ENCODE data around the gene MPP2.
"Not testable (repeated sequence)": the region's sequence is repeated elsewhere in the genome, so short reads cannot be mapped to it uniquely, and the experiment has no call there.

The MPP2 gene

DNA sequence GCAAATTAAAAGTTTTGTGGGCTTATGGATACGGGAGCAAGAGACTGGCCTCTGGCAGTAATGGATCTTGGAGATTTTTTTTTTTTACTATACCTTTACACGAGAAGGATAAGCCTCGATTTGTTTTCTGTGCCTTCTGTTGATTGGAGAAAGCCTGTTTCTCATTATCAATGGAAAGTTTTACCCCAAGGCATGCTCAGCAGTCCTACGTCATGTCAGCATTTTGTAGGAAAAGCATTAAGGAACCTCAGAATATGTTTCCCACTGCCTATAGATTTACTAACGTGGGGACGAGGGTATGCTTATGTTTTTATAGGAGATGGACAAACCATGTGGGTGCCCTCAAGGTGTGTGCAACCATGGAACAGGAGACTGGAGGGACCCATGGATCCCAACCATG, 33.5 kb downstream of the MPP2 start:
- DNase-seq = no peak

DNA sequence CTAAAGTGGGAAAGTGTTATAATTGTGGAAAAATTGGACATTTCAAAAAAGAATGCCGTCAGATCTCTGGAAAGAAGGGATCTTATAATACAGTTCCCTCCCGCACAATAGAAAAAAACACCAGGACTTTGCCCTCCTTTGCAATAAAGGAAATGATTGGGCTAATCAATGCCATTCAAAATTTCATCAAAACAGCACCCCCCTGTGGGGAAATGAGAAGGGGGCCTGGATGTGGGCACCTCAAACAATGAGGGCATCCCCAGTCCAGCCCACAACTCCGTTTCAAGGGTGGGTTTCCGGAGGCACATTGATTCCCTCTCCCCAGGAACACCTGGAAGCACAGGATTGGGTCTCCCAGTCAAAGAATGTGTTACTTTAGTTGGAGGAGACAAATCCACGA, 34.2 kb downstream of the MPP2 start:
- DNase-seq = no peak

DNA sequence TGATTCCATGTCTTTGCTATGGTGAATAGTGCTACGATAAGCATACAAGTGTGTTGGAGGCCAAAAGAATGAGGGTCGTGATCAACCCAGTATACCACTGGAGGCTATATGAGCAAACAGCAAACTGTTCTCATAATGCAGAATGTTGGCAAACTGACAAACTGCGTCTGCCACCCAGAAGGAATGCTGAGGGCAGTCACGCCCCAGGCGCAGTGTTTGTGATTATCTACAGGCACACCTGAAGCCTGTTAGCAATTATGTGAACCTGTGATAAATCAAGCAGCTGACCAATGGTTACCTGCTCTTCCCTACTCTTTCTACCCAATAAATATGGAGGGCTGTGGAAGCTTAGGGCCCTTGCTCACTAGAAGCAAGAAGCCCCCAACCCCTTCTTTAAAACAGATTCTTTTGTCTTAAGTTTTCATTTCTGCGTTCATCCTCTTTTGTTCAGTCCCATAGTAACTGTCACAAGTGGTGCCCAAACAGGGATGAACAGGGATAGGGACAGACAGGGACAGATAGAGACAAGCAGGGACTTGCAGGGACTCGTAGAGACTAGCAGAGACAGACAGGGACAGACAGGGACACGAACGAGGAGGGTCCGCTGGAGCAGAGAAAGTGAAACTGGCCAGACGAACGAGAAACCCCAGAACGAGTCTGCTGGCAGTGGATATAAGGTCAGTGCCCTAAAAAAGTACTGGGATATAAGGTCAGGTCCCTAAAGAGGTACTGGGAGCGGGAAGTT, 35.2 kb downstream of the MPP2 start:
- DNase-seq = no peak

DNA sequence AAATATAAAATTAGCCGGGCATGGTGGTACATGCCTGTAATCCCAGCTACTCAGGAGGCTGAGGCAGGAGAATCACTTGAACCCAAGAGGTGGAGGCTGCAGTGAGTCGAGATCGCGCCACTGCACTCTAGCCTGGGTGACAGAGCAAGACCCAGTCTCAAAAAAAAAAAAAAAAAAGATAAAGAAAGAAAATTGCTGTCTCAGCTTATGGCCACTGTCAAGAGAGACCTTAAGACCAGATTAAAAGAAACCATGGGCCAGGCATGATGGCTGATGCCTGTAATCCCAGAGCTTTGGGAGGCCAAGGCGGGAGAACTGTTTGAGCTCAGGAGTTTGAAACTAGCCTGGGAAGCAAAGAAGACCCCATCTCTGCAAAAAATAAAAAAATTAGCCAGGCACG, 38.3 kb downstream of the MPP2 start:
- DNase-seq = not testable (repeated sequence)

DNA sequence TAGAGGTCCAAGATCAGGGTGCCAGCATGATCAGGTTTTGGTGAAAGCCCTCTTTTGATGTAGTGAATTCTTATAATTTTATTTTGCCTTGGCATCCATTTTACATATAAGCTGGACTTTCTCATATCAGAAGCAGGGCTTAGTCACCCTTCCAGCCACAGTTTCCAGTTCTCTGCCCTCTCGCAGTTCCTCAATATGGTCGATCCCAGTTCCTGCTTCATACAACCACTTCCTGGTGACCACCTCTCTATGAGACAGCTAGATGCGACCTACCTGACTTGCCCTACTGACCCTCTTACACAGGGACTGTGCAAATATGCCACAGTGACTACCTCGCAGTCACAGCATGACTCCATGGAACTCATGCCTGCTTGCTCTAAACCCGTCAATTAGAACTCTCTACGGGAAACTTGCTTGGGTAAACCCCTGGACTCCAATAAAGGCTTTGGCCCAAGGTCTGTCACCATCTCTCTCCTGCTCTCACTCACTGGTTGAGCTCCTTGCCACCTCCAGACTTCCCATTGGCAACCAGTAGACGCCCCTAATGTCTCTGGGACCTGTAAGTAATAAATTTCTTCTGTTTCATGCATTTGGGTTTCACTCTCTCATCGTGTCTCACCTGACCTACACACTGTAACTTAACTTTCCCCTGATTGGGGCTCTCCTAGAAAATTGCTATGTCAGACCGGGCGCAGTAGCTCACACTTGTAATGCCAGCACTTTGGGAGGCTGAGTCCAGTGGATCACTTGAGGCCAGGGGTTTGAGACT, 38.9 kb downstream of the MPP2 start:
- no peak for DNase-seq

DNA sequence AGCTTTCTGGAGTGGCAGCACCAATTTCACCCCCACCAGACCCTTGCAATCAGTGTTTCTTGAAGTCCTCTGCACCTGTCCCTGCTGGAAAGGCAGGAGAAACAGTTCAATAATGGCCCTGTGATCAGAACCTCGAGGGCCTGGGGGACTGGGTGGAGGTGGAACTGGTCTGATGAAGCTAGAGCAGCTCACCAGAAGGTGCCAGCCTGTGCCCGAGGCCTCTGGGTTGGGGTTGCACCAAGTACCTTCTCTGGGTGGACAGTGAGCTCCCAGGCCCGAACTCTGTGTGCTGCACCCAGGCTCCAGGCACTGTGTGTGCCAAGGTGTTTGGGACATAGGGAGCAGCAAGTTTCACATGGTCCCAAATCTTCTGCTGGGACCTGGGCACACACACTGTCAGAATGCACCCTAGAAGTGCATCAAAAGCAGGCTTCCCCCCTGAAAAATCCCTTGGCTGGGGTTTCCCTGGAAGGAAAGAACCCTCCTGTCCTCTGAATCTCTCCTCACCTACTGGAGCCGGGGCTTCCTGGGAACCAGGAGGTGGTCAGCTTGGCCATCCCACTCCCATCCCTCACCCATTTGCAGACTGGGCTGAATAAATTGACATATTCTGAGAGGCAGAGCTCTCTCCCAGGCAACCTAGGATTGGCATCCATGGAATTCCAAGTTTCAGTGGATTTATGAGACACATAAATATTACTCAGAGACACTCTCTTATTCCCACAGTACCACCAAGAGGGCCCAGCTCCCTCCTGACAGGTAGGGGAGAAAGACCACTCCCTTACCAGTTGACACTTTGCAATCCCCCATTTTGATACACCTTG, 43.0 kb downstream of the MPP2 start:
- no peak for DNase-seq

DNA sequence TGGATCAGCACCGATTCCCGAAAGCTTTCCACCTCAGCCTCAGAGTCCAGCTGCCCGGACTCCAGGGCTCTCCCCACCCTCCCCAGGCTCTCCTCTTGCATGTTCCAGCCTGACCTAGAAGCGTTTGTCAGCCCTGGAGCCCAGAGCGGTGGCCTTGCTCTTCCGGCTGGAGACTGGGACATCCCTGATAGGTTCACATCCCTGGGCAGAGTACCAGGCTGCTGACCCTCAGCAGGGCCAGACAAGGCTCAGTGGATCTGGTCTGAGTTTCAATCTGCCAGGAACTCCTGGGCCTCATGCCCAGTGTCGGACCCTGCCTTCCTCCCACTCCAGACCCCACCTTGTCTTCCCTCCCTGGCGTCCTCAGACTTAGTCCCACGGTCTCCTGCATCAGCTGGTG, 45.4 kb downstream of the MPP2 start:
- DNase-seq = no peak

DNA sequence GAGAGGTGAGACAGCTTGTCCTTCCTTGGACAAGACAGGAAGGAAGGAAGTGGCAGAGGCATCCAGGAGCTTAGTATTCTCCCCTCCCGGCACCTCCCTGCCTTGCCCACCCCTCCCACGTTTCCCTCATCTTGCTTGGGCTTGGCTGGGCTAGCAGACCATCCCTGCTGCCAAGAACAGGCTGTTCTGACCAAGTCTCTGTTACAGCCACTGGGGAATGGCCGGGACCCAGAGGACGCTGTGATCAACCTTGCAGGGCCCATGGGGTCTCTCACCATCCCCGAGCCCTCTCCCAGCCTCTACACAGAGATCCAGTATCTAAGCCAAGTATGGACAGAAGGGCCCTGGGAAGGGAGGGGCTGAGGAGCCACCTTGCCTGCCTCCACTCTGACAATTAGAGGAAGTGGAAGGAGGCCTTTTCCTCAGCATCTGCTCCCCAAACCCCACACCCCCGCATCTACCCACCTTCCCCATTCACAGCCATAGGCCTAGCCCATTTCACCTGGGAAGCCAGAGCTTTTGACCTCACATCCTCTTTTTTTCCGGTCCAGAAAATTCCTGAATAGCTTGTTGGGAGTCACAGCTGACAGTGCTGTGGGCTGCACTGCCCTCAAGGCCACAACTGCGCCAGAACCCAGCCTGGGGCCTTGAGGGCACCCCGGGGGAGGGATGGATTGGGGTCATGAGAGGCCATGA, 46.3 kb downstream of the MPP2 start:
- DNase-seq = no peak

DNA sequence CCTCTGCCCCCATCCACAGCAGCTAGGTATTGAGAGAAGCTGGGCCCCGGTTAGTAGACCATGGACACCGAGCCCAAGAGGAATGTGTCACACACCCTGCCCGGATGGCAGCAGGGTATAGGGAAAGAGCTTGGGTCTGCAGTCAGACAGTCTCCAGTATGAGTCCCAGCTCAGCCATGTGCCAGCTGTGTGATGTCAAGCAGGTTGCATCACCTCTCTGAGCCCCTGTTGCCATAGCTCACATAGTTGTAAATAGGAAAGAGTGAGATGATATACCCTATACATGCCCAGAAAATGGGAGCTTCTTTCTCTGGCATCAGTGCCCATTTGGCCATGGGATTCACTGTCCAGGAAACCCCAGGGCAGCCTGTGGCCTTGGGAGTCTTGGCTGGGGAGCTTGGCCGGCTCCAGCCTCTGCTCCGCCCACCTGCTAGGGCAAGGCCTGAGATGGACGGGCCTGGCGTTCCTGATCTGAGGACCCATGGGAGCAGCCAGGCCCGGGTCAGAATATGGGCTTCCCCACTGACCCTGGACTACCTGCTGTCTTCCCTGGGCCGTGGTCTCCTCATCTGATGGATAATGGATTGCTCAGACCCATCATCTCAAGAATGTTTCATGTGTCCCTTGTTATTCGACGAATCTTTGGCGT, 47.1 kb downstream of the MPP2 start:
- no peak for DNase-seq

DNA sequence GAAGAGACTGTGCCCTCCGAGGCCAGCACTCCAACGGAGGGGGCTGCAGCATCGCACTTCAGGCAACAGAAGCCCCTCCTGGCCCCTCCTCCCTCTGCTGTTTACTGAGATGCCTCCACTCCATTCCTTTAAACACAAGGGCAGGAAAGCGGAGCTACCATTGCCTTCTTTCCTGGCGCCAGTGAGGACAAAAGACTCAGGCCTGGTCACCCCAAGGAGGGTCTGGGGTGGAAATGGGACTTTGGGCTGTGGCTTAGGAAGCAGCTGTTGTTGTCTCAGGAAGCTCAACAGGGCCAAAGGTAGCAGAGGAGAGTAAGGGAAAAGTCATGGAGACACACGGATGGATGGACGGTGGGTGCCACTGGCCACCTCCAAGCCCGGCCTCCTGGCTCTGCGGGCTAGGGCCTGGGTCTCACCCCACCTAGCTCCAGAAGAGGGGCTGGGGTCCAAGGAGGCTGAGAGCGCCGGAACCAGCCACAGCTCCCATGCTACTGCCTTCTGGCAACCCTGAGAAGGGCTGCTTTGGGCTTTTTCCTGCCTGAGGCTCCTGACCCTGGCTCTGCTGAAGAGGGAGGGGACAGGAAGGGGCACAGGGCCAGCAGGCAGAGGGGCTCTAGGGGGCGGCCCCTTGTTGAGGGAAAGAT, 49.3 kb downstream of the MPP2 start:
- DNase-seq = no peak

DNA sequence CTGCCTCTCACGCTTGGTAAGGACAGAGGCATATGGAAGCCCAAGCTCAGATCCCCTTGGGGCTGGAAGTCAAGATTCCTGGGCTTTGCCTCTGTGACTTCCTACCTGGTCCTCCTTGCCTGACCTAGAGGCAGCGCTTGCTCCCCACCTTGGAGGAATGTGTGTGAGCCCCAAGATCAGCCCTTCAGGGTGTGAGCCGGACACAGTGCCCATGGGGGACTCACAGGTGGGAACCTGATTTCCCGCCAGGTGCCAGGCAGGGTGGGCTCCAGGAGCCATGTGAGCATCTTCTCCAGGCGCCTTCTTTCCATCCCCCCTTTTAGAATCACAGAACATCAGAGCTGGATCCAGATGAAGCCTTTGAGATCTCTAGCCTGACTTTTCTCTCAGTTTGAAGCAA, 50.2 kb downstream of the MPP2 start:
- no peak for DNase-seq

DNA sequence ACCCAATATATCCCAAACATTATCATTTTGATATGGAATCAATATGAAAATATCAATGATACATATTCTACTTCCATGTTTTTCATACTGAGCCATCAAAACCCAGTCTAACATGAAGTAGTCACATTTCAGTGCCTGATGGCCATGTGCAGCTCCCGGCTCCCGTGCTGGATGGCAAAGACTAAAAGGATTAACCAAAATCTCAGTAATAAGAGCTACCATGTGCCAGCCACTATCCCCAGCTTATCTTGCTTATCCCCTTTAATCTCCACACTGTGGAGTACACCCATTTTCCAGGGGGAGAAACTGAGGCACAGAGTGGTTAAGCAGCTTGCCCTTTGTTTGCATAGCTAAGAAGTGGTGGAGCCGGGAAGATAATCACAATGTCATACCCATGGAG, 51.2 kb downstream of the MPP2 start:
- DNase-seq = no peak

DNA sequence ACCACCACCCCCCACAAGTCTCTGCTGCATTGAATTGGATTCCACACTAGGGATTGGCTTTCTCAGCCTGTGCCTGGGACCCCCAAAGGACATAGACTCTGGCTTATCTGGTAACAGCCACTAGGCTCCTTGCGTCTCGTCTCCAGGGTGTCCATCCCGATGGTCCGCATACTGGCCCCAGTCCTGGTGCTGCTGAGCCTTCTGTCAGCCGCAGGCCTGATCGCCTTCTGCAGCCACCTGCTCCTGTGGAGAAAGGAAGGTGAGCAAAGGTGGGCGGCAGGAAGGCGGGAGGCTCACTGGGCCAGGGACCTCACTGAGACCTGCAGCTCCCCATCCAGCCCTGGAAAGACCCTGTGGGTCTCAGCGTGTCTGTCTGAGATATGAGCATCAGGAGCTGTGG, 52.3 kb downstream of the MPP2 start:
- no peak for DNase-seq

DNA sequence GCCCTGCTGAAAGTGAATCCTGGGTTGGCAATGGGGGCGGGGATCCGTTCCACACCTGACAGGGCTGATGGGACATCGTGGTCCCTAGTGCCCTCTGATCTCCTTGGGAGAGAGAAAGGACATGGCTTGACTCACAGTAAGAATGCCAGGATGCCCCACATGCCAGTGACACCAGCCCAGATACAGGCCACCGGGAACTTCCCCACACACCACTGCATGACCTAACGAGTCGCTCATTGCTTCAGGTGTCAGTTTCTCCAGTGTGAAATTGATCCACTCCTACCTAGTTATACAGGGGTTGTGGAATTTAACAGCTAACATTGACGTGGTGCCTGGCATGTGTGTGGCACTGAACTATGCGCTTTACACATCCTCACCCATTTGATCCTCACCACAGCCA, 52.8 kb downstream of the MPP2 start:
- DNase-seq = no peak

DNA sequence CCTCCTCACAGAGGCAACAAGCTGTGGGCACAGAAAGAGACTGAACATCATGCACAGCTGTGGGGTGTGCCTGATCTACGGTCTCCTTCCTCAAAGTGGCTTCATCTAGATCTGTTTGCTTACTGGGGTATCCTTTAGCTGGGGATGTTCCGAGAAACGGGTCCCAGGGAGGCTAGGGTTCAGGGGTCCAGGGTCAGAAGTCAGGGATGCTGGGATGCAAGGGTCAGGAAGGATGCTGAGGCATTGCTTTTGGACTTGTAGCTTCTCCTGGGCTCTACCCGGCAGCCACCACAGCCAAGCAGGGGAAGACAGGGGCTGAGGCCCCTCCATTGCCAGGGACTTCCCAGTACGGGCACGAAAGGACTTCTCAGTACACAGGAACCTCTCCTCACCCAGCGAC, 53.8 kb downstream of the MPP2 start:
- DNase-seq = no peak

DNA sequence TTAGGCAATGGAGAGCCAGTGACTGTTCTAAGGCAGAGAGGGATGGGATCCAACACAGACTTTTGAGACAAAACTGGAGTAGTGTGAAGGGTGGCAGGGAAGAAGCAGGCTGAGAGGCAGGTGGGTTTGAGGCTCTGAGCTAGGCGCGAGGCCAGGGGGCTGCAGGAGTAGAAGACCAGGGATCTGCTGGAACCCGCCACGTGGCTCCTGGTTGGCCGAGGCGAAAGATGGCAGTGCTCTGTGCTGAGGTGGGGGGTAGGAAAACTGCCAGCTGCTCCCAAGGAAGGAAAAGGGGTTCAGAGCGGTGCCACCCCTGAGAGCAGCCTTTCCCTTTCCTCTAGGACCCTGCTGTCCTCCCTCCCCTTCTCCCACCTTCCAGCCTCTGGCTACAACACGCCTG, 54.8 kb downstream of the MPP2 start:
- DNase-seq = no peak

DNA sequence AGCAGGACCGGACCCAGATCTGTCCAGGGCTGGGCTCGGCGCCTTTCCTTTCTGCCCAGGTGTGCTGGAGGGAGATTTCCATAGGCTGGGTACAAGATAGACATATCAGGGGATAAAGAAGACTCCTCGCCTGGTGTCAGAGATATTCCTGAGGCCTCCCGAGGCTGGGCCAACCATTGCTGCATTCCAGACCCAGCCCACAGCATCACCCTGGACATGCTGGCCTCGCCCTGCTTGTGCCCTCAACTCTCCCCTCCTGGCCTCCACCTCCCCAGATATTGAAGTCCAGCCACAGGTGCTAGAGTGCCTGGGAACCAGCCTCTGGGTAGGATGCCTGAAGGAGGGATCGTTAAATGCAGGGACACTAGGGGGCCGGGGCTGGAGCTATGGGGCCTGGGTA, 58.2 kb downstream of the MPP2 start:
- no peak for DNase-seq

DNA sequence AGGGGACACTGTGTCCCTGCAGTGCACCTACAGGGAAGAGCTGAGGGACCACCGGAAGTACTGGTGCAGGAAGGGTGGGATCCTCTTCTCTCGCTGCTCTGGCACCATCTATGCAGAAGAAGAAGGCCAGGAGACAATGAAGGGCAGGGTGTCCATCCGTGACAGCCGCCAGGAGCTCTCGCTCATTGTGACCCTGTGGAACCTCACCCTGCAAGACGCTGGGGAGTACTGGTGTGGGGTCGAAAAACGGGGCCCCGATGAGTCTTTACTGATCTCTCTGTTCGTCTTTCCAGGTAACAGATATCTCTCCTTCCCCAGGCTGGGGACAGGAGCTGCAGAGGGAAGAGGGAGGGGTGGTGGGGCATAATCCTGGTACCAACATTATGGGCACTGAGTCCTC, 58.7 kb downstream of the MPP2 start:
- DNase-seq = no peak

DNA sequence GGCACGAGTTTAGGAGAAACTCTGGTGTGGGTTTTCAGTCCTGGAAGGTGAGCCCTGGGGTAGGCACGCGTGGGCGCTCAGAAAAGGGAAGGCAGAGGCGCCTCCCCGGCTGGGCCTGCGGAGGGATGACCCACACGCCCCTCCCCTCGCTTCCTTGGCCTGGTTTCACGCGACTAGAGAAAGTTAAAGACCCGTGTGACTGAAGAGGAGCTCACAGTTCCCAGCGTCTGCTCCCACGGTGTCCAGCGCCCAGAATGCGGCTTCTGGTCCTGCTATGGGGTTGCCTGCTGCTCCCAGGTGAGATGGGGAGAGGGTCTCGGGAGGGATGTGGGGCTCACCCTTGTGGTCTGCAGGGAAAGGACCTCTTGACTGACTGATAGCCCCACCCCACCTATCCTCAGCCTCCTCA, 60.4 kb downstream of the MPP2 start, which contains the start of gene CD300LG:
Gene CD300LG, plus strand, starts transcription at position 214 of the 409 bp plus-strand sequence. Its CDS starts 41 bp downstream, at position 255.
- no peak for DNase-seq

DNA sequence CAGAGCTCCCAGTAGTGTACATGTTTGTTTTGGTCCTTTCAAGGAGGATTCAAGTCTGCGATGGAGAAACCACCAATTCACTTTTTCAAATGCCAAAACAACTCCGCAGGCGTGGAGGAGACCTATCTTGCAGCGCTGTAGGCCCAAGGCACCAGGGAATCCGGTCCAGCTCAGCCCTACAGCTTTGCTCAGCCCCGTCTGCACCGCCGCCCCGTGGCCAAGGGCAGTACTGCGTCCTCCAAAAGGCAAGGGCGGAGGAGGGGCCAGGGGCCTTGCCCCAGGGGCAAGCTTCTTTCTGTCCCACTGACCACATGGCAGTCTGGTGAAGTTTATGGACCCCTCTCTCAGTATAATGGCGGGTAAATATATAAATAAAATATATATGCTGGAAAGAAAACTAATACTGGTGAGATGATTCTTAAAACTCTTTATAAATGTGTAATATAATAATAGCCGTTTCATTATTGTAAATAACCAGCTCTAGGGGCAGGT, 61.1 kb downstream of the MPP2 start:
- no peak for DNase-seq

DNA sequence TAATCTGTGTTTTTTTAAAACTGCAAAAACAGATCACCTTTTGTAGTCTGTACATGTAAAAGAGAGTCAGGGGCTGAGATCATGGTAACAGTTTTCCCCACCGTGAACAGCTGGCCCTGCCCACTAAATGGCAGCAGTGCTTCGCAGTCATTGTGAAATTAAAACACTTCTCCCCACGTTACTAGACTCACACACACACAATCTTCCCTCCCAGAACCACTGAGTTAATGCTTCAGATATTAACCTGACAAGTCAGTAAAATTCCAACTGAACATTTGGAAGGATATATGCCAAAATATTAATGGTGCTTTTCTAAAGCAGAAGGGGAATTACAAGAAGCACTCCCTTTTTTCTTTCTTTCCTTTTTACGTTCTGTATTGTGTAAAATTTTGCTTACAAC, 61.6 kb downstream of the MPP2 start:
- DNase-seq = no peak

DNA sequence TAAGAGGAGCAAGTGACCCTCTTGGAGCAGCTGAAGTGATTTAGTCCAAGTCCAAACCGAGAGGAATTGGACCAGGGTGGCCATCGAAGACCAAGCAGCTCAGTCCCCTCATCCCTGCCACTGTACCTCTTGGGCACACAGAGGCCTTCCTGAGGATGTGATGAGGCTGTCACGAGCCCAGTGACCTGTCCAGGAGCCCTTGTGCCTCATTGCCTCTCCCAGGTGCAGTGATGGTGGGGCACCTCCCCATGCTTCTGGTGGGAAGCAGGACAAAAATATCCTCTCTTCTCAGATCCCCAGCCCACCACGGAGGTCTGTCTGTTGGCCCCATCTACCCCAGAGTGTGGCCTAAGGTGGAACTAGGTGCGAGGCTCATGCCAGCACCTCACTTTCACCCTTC, 63.1 kb downstream of the MPP2 start:
- no peak for DNase-seq
